Glomerular endothelial cell (primary cell): ENCODE data around the gene KCNG2. TPM values are rescaled to one million over a fixed set of nuclear protein-coding genes. Genes with fewer than 3 reads are reported as not detected.

ENCODE experiments used
- DNase-seq: peaks from one replicate; pipeline ENCODE4 v3.0.0-alpha.2; 2011; ENCODE audit warnings: low read depth, low spot score; ENCODE audit errors: extremely low read depth
- total RNA-seq: library from RNA; depleted of rRNA; stranded (reverse); fragments of >200 nt; gene quantifications from 2 replicates; pipeline ENCODE4 v1.2.3, GENCODE V29; 2015

KCNG2 gene
- total RNA-seq, 1 donor from 2014 or later, result not detected

- DNase-seq, result no peak
These were observed 150.3 kb downstream of the KCNG2 start for GRCh38 chr18:79947881-79948610.

- DNase-seq, result no peak
These were observed 151.1 kb downstream of the KCNG2 start for GRCh38 chr18:79948719-79949411.

Other genes starting within 250 kb of the KCNG2 start
- 29.2 and 34.1 TPM in 2 replicates for gene CTDP1, start 118.1 kb upstream of the KCNG2 start, total RNA-seq
- 33.7 and 40.7 TPM in 2 replicates for gene SLC66A2, start 153.7 kb downstream of the KCNG2 start, total RNA-seq
- gene HSBP1L1, start 166.7 kb downstream of the KCNG2 start, total RNA-seq, result 5.6 and 9.4 TPM in 2 replicates
- gene TXNL4A, start 190.6 kb downstream of the KCNG2 start, total RNA-seq, result 45.4 and 58.2 TPM in 2 replicates
- gene RBFA, start 236.5 kb downstream of the KCNG2 start, total RNA-seq, result 30.0 and 39.2 TPM in 2 replicates